ENCODE measurements around the gene DPM2.

The DPM2 gene

DNA sequence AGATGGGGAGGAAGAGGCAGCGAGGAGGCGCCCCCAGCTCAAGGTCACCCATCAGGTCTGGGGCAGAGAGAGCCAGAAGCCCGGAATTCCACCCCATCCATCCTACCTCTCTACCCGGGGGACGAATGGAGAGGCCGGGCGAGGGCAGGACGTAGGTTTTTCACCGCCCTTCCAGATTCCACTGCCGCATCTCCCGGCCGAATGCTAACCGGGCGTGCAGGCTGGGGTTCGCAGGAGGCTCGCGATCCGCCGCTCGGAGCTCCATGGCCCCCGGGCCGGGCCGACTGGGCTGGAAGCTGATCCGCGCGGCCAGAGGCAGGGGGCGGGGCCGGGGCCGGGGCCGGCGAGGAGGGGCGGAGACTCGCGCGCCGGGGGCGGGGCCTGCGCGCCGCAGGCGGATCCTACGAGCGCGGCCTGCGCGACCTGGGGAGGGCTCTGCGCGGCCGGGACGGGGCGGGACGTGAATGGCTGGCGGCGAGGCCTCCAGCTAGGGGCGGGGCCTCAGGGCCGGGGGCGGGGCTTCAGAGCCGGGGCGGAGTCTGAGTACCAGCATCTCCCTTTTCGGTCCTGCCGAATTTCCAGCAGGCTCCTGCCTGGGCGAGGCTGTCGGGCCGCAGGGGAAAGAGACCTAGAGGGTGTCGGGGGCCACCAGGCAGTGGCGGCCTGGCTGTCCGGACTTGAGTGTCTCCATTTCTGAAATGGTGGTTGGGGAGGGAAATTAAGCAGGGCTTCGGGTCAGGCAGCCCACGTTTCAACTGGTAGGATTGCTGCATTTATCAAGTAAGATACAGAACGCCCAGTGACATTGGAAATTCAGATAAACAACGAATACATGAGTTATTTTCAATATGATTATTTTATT lies 20.7 kb downstream of the DPM2 start, which contains the start of gene ST6GALNAC4:
Gene ST6GALNAC4 (minus strand): TSS at position 322 of the 862 bp plus-strand sequence. CDS start 622 bp downstream, outside the sequence.
- DNase-seq, result peak; percentile 96

DNA sequence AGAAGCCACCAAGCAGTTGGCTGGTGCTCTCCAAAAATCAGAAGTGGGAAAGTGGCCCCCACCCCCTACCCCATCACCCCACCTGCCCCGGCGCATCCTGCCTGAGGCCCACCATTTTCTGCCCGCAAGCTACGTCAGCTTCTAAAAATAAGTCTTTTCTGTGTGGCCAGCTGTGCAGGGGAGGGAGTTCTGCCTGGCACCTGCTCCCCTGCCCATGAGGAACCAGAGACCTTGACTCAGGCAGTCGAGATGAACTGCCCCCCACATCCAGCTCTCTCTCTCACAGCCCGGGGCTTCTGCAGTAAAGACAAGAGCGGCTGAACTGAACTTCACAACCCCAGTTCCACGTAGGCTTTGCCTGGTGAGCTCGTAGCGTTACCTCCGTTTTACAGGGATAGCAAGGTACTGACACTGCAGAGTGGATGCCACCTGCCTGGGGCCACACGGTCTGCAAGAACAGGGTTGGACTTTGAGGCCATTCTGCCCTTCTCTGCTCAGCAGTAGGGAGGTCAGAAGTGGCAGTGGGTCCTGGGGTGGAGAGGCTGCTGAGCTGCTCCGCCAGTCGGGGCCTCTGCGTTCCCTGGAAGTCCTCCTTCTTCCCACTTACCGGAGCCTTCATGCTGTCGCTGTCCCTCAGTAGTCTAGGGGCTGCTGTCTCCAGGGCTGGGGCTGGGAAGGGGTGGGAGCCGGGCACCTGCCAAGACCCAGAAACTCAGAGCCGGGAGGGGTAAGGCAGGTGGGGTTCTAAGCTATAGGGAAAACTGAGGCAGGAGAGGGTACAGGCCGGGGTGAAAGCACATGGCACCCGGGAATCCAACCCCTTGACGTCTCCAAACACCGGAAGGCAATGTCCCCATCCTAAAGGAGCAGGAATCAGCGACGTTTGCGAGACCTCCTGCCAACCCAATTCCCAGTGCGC lies 21.6 kb downstream of the DPM2 start:
- DNase-seq, result no peak

DNA sequence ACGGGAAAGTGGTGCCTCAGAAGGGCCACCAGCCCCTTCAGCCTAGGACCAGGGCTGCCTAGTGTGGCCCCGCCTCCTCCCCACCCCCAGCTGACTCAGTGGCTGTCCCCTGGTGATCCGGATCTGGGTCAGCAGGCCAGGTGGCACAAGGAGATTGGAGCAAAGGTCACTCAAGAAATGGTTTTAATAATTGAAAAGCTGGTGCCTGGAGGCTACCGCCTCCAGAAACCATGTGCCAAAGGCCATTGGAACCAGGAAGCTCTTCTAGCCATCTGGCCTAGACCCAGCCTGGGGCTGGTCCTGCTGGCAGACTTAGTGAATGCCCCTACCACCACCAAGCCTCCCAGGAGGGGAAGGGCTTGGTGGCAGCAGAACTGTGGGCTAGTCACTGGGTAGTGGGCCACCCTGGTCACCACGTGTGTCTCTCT lies 22.3 kb downstream of the DPM2 start:
- no peak for DNase-seq

DNA sequence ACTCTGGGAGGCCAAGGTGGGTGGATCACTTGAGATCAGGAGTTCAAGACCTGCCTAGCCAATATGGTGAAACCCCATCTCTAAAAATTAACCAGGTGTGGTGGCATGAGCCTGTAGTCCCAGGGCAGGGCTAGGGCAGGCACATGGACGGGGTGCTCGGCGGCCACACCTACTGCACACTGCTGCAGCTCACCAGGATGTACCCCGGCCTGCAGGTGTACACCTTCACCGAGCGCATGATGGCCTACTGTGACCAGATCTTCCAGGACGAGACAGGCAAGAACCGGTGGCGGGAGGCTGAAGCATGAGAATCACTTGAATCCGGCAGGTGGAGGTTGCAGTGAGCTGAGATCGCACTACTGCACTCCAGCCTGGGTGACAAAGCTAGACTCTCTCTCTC lies 24.0 kb downstream of the DPM2 start:
- no peak for DNase-seq

DNA sequence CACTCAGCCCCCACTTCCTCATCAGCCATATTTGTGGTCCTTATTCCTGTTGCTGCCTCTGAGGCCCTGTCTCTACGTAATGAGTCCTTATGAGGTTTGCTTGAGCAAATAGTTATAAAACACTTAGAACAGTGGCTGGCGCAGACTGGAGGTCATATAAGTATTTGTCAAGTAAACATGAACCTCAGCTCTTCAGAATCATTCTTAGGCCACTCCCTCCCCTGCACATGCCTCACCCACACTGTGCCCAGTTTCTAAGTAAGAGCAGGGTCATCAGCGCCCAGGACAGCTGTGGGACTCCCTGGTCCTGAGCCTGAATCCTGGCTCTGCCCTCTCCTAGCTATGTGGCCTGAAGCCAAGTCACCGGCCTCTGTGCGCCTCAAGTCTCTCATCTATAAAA lies 24.8 kb downstream of the DPM2 start:
- DNase-seq, result no peak

DNA sequence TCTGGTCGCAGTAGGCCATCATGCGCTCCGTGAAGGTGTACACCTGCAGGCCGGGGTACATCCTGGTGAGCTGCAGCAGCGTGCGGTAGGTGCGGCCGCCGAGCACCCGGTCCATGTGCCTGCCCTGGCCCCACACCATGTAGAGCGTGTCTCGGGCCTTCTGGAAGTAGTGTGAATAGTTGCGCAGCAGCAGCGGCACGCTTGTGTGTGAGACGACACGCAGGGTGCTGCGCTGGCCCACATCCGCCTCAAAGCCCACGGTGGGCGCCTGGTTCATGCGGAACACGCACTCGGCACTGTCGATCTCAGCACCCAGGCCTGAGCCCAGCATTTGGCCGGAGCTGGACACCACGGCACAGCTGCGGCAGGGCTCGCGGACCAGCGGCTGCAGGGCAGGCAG lies 25.4 kb downstream of the DPM2 start:
- no peak for DNase-seq

DNA sequence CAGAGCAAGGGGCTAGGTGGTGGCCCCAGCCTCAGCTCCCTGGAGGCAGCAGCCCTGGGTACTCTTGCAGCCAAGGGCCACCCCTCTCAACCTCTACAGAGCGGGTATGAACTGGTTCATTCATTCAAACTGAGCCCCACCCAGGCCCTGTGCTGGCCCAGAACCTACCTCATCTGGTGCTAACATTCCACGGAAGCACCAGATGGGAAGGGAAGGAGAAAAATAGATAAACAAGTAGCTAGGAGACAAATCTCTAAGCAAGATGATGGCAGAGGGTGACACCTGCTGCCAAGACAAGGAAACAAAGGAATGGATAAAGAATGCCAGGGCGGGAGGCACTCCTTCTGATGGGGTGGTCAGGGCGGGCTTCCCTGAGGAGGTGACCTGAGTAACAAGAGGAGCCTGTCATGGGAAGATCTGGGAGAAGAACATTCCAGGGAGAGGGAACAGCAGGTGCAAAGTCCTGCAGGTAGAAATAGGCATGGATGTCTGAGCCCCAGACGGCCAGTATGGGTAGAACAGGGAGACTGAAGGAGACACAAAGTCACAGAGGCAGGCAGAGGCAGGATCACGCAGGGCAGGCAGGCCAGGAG lies 26.9 kb downstream of the DPM2 start:
- no peak for DNase-seq

DNA sequence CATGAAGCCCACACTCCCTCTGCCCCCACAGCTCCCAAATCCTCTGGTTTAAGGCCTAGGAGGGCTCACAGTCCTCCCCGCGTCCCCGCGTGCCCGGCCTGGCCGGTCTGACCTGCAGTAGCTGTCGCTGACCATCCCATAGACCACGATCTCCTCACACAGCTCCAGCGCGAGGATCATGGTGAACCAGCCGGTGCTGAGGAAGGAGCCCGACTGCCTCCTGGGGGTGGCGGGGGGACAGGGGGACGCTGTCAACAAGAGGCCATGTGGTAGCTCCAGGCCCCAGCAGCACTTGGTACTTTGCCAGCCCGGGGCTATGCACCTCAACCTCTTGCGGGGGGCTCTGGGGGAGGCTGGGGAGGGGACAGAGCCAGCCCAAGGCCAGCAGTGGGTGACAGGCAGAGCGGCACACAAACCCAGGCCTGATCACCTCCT lies 27.8 kb downstream of the DPM2 start:
- no peak for DNase-seq

DNA sequence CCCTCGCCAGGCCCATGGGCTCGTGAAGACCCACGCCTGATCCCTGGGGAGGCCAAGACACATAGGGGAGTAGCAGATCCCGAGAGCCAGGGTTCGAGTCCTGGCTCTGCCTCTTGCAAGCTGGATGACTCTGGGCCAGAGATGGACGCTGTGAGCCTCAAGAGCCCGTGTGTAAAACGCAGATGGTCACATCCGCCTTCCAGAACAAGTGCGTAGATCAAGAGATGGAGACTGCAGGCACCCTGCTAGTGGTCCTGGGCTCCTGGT lies 29.1 kb downstream of the DPM2 start:
- no peak for DNase-seq

DNA sequence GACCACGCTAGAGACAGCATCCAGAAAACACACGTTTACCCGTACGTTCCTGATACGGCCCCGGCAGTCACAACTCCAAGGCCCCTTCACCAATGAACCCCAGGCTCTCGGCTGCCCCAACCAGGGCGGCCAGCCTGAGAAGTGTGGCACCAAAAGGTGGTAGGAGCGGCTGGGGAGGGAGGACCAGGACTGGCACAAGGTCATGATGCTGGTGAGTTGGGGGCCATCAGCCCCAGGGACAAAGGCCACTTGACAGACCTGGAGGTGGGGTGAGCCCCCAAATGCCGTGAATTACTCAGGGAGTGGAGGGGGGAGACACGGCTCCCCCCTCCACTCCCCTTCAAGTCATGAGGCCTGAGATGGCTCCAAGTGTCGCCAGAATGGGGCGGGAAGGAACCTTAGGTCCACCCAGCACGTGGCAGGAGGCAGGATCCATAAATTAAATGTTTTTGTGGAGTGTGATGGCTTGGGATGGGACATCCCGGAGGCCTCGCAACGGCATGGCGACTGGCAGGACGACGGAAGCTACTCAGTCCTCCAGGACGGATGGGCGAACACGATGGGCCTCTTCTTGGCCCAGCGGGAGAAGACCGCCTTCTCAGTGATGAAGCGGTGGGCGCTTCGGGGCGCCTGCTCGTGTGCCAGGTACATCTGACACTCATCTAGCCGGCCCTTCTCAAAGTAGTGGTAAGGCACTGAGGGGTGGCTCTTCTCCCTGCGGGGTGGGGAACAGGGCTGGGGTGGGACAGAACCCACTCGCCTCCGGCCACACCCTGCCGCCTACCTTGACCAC lies 29.6 kb downstream of the DPM2 start:
- no peak for DNase-seq

DNA sequence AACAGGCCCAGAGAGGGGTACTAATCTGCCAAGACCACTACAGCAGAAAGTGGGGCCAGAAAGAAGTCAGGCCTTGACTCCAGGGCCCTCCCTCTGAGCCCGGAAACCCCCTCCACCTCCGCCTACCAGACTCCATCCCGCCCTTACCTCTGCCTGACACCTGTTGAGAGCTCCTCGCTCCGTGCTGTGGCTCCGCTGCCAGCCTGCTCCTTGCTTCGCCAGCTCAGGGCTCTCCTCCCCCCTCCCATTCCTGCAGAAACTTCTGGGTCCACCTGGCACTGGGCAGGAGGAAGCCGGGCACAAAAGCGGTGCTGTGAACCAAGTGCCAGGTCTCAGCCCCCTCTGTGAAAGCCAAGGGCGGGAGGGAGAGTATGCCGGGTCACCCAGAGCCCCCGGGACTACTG lies 31.9 kb downstream of the DPM2 start:
- DNase-seq, result peak; percentile 70

DNA sequence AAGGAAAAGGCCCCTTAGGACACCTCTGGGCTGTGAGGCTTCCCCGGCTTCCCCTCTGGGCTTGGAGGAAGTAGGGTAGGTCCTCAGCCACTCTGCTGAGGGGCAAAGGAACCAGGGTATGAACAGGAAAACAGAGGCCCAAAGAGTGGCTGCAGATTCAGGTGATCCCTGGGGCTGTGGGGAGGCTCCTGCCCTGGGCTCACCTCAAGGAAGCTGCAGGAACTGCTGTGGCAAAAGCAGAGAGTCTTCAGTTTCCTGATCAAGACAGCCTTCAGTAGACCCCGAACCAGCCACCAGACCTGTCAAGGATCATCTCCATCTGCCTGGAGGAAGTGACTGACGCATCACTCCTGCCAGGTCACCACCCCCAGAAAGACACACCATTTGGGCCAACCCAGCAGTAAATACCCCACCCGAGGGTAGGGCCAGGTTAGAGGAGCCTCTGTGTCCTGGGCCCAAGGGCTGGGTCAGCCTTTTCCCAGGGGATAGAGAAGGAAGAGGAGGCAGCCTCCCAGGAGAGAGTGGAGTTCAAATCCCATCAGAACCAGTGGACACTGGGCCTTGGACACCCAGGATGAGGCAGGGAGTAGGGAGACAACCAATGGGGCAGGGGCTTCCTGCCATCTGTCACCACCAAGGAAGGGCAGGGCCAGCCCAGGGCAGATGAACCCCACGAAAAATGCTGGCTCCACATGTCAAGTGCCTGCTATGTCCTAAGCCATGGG lies 32.5 kb downstream of the DPM2 start:
- peak; percentile 80 for DNase-seq

DNA sequence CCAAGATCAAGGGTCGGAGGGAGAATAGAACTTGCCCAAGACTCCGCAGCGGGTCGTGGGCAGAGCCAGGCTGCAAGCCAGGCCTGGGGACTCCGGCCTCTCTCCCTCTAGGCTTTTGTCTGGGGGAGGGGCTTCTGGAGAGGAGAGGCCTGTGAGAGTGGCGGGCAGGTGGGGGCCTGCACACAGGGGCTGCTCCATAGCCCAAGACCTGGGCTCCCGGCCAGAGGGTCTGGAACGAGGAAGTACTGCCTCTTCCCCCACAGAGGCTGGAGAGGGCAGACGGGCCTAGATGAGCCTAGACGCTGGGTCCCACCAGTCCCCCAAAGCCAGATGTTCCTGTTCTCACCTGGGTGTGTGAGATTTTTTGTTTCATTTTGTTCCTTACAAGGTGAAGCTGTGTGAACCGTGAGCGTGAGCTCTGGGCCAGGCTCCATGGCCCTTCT lies 33.1 kb downstream of the DPM2 start:
- DNase-seq, result no peak

DNA sequence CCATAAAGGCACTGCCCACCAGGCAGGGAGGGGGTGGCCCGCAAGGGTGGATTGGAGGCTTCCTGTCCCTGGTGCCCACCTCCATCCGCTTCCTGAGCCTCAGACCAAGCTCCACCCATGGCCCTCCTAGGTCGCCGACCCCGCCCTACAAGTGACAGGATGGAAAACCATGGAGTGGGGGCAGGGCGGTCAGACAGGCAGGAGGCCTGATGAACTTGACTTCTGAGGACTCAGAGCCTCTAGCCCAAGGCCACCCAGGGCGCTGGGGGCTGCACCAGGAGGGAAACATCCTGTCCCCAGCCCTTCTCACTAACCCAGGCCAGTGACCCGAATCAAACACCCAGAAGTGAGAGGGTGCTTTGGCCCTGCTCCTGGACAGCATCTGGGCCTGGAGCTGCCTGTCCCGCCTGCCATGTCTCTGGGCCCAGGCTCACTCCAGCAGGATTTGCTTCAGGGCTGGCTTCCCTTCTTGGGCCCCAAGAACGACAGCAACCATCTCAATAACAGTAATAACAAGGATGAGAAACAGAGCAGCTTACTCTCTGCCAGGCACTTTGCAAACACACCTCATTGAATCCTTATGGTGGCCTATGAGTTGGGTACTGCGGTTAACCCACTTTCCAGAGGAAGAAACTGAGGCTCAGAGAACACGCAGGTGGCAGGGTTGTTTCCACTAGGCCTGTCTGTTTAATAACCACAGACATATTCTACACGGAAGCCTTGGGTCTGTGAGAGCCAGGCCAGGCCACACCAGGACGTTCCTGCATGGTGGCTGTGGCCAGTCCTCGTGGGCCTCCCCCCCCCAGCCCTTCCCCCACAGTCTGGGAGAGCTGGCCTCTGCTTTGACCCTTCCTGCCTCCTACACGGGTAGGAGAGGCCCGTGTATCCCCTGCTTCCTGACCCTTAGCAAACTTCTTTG lies 33.8 kb downstream of the DPM2 start:
- DNase-seq, result peak; percentile 93

DNA sequence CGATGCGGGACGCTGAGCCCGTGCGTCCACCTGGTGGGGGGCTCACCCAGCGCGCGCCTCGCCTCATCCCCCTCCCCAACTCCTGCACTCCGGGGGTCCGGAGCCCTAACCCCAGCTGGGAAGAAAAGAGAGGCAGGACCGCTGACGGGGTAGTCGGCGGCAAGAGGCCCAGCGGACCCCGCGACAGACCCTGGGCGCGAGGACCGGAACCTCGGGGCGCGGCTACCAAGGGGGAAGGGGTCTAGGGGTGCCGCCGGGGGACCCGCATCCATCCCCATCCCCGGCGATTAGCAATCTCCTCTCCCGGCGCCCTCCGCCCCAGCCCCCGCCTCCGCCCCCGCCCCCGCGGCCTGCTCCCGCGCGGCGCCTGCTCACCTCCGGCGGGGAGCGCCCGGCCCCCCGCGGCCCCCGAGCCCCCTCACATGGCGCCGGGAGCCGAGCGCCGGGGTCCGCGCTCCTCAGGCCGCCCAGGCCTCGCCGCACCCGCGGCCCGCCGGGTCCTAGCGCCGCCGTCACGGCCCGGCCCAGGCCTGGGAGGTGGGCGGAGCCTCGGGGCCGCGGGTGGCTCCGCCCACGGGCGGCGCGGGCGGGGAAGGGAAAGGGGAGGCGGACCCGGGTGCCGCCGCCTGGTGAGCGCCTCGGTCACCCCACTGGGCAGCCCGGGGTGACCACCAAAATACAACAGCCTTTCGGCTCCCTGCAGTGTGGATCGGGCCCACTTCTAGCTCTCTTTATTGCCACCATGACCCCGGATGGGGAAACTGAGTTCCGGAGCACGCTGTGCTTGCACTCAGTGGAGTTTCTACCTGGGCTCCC lies 38.3 kb downstream of the DPM2 start, which contains the start of gene ST6GALNAC6:
Gene ST6GALNAC6 (minus strand): TSS at position 476 of the 816 bp plus-strand sequence. CDS start 1,622 bp downstream, outside the sequence.
- peak; percentile 84 for DNase-seq

DNA sequence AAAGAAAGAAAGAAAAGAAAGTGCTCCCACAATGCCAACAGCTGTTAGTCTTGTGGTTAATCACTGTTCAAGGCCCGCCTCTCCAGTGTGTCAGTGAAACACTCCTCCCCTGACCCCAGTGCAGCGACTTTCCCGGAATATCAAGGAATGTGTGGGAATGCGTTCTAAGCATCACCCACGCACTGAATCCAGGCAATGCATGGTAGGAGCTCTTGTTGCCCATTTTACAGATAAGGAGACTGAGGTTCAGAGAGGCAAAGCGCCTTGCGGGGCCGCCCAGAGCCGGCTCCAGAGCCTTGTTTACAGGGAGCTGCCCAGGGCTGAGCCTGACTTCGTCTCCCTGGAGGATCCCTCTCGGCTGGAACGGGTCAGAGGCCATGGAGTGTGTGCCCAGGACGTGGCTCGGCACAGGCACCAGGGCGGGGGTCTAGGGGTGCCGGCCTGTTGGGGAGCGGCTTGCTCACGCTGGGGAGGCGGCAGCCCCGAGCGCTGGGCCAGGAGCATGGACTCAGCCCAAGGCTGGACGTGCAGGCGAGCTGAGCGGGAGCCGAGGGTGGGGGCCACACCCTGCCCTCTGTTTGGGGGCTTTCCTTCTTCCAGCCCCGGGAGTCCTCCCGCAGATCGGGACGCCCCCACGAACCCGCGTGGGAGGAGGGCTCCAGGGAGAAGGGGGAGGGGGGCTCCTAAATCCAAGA lies 39.1 kb downstream of the DPM2 start:
- DNase-seq, result no peak

DNA sequence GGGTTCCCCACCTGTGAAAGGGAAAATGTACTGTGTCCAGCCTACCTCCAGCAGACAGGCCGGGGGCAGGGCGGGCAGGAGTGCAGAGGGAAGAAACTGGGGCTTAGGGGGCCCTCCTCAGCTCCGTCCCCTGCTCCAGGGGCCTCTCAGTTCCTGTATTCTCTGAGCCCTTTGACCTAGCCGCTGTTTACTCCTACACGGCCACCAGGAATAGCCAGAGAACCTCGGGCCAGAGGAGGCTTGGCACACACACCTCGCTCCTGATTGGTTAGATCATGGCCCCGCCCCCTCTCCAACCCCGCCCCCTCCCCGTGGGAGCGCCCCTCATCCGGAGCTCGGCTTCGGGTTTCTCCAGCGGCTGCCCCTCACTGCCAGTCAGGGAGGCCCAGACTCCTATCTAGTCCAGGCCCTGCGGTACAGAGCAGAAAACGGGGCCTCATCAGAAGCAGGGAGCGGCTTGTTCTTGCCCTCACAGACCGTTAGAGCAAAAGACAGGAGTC lies 40.4 kb downstream of the DPM2 start:
- DNase-seq, result peak; percentile 31

DNA sequence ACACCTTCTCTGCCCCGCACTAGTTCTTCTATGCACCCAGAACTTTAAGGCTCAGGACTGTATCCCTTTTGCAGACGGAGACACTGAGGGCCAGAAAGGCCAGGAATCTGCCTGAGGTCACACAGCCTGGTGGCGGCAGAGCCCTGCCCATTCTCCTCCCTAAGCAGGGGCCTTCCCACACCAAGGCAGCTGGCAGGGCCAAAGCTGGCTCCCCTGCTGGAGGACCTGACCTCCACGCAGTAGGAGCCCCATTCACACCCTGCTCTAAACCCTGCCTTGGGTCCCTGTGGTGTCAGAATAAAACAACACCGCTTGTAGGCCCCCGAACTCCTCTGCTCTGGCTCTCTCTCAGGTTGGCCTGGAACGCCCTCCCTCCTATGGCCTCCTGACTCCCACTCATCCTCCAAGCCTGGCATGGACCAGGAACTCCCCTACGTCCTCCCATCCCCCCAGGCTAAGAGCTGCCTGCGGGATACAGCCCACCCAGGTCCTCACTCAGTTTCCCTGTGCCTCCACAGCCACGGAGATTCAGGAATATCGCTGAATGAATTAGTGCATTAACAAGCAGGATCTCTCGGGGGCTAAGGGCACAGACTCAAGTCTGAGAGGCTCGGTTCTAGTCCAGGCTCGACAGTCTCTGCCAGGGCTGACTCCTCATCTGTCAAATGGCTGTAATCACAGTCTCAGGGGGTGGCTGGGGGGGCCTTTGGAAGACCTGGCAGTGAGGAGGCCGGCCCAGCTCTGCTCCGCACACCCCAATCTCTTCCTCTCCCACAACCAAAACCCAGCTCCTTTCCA lies 41.1 kb downstream of the DPM2 start:
- no peak for DNase-seq

Data from activated CD4-positive, alpha-beta T cell treated with anti-CD3 and anti-CD28 coated beads, Interleukin-10, Interleukin-2, amounts not matched to agents 100 ng/mL and 50 ng/mL, durations not matched to agents 16 hours and 8 hours (primary cell).